ENCODE results near the gene CARM1. TPM values are rescaled to one million over a fixed set of nuclear protein-coding genes. Genes with fewer than 3 reads are reported as not detected.
"Not testable (repeated sequence)": the region's sequence is repeated elsewhere in the genome, so short reads cannot be mapped to it uniquely, and the experiment has no call there.

The CARM1 gene
- total and polyA plus RNA-seq, 2 donors = 19.1 to 55.7 TPM

GRCh38 chr19:10927730-10928562 is 56.6 kb downstream of the CARM1 start:
- 8% methylated on average over 47 of the region's 47 CpGs for WGBS
- no peak for DNase-seq (ENCODE audit: extremely low spot score)
- Histone ChIP-seq H3K4me1 (ENCODE audit: insufficient read depth) (peaks cover 2% of the 10 kb centered on the region), H3K27ac (ENCODE audit: low read depth) (peak overlapping the region; percentile 61), H3K4me3 (ENCODE audit: low read depth, low read length) (peak overlapping the region; percentile 94), H3K36me3 (ENCODE audit: insufficient read depth) (peaks cover 3% of the 10 kb centered on the region)

GRCh38 chr19:10928563-10929401 is 57.4 kb downstream of the CARM1 start, which contains the start of the genes TIMM29 and YIPF2:
TIMM29 (plus strand) TSS chr19:10928811; CDS start chr19:10928823, 12 bp downstream.
YIPF2 (minus strand) TSS chr19:10928639; CDS start chr19:10928410, 229 bp downstream.
- H3K4me1 ChIP-seq (ENCODE audit: insufficient read depth) = peaks cover 2% of the 10 kb centered on the region
- H3K36me3 ChIP-seq (ENCODE audit: insufficient read depth) = no peaks in the 10 kb centered on the region

DNA sequence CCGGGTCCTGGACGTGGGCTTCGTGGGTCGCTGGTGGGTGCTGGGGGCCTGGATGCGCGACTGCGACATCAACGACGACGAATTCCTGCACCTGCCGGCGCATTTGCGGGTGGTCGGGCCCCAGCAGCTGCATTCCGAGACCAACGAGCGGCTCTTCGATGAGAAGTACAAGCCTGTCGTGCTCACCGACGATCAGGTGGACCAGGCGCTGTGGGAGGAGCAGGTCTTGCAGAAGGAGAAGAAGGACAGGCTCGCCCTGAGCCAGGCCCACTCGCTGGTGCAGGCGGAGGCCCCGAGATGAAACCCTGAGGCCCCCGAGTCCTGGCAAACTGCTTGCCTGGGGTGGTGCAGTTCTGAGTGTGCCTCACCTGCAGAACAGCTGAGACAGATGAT is 58.0 kb downstream of the CARM1 start:
- no peaks in the 10 kb centered on the region for H3K36me3 ChIP-seq (ENCODE audit: insufficient read depth)
- WGBS = 8% methylated on average over 27 of the region's 27 CpGs
- DNase-seq (ENCODE audit: extremely low spot score) = no peak
- peaks cover 2% of the 10 kb centered on the region for H3K4me1 ChIP-seq (ENCODE audit: insufficient read depth)
- no peak overlapping the region for H3K27ac ChIP-seq (ENCODE audit: low read depth)
- peak overlapping the region; percentile 94 for H3K4me3 ChIP-seq (ENCODE audit: low read depth, low read length)

More at GRCh38 chr19:10928563-10929401, 57.4 kb downstream of the CARM1 start, which contains the start of the genes TIMM29 and YIPF2:
- WGBS = under 1% methylated on average over 96 of the region's 96 CpGs
- Histone ChIP-seq H3K27ac (ENCODE audit: low read depth) (peak within 1 kb of the TSS; percentile 63), H3K4me3 (ENCODE audit: low read depth, low read length) (peak within 1 kb of the TSS; percentile 94)
- peak; percentile 99 for DNase-seq (ENCODE audit: extremely low spot score)

- no peaks in the 10 kb centered on the region for H3K36me3 ChIP-seq (ENCODE audit: insufficient read depth)
- no peak overlapping the region for H3K4me3 ChIP-seq (ENCODE audit: low read depth, low read length)
- H3K27ac ChIP-seq (ENCODE audit: low read depth) = no peak overlapping the region
- DNase-seq (ENCODE audit: extremely low spot score) = no peak
- WGBS = 92% methylated on average over 9 of the region's 9 CpGs
- no peaks in the 10 kb centered on the region for H3K4me1 ChIP-seq (ENCODE audit: insufficient read depth)
Observed at GRCh38 chr19:10935371-10936059, 64.2 kb downstream of the CARM1 start.

DNA sequence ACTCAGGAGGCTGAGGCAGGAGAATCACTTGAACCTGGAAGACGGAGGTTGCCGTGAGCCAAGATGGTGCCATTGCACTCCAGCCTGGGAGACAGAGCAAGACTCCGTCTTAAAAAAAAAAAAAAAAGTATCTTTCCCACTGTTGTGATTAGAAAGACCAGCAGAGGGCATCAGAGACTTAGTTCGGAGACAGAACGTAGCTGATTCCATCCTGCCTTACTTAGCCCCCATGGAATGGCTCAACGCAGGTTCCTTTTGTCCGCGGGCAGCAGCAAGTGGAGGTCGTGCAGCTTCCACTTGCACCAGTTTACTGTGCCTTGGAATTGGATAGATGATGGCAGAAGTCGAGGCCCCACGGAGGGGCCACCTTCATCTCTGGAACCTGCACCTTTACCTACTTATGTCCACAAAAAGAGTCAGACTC is 65.3 kb downstream of the CARM1 start:
- H3K4me3 ChIP-seq (ENCODE audit: low read depth, low read length) = no peak overlapping the region
- no peaks in the 10 kb centered on the region for H3K4me1 ChIP-seq (ENCODE audit: insufficient read depth)
- H3K36me3 ChIP-seq (ENCODE audit: insufficient read depth) = no peaks in the 10 kb centered on the region
- 4% methylated on average over 11 of the region's 11 CpGs for WGBS
- no peak overlapping the region for H3K27ac ChIP-seq (ENCODE audit: low read depth)
- peak; percentile 53 for DNase-seq (ENCODE audit: extremely low spot score)

- 83% methylated on average over 14 of the region's 14 CpGs for WGBS
- H3K4me1 ChIP-seq (ENCODE audit: insufficient read depth); DNase-seq (ENCODE audit: extremely low spot score); H3K4me3 ChIP-seq (ENCODE audit: low read depth, low read length); H3K27ac ChIP-seq (ENCODE audit: low read depth); H3K36me3 ChIP-seq (ENCODE audit: insufficient read depth): not testable (repeated sequence)
Observed at GRCh38 chr19:10941649-10942048, 70.3 kb downstream of the CARM1 start.

DNA sequence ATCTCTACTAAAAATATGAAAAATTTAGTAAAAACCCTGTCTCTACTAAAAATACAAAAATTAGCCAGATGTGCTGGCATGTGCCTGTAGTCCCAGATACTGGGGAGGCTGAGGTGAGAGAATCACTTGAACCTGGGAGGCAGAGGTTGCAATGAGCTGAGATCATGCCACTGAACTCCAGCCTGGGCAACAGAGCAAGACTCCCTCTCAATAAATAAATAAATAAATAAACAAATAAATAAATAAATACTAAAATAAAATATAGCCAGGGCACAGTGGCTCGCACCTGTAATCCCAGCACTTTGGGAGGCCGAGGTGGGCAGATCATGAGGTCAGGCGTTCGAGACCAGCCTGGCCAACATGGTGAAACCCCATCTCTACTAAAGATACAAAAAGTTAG is 72.1 kb downstream of the CARM1 start:
- not testable (repeated sequence) for H3K4me3 ChIP-seq (ENCODE audit: low read depth, low read length); H3K36me3 ChIP-seq (ENCODE audit: insufficient read depth); DNase-seq (ENCODE audit: extremely low spot score); H3K4me1 ChIP-seq (ENCODE audit: insufficient read depth); H3K27ac ChIP-seq (ENCODE audit: low read depth)
- 93% methylated on average over 4 of the region's 4 CpGs for WGBS

DNA sequence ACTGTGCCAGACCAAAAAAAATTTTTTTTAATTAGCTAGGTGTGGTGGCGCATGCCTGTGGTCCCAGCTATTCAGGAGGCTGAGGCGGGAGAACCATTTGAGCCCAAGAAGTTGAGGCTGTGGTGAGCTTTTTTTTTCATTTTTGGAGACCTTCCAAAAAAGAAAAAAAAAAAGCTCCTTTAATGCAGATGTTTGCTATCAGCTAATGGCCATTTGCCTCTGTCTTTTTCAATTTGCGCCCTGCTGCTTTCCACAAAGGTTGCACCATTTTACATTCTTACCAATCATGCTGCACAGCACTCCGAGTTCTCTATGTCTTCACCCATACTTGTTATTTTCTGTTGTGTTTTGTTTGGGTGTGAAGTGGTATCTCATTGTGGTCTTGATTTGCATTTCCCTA is 73.9 kb downstream of the CARM1 start:
- no peak overlapping the region for H3K4me3 ChIP-seq (ENCODE audit: low read depth, low read length)
- WGBS = 86% methylated on average over 4 of the region's 4 CpGs
- no peaks in the 10 kb centered on the region for H3K36me3 ChIP-seq (ENCODE audit: insufficient read depth)
- no peak overlapping the region for H3K27ac ChIP-seq (ENCODE audit: low read depth)
- no peak for DNase-seq (ENCODE audit: extremely low spot score)
- no peaks in the 10 kb centered on the region for H3K4me1 ChIP-seq (ENCODE audit: insufficient read depth)

DNA sequence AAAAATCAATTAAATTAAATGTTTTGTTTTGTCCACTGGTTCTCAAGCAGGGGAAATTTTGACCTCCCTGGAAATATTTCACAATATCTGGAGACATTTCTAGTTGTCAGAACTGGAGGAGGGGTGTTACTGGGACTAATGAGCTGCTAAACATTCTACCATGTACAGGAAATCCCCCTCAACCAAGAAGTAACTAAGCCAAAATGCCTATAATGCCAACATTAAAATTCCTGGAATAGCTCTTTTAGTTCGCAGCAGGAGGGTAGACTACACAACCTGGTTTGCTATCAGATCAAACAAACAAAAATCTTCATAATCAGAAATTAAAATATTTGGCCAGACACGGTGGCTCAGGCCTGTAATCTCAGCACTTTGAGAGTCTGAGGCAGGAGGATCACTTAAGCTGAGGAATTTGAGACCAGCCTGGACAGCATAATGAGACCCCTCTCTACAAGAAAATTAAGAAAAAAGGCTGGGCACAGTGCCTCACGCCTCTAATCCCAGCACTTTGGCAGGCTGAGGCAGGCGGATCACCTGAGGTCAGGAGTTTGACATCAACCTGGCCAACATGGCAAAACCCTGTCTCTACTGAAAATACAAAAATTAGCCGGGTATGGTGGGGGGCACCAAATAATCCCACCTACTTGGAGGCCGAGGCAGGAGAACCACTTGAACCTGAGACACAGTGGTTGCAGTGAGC is 75.8 kb downstream of the CARM1 start:
- Histone ChIP-seq H3K4me1 (ENCODE audit: insufficient read depth) (no peaks in the 10 kb centered on the region), H3K36me3 (ENCODE audit: insufficient read depth) (no peaks in the 10 kb centered on the region), H3K4me3 (ENCODE audit: low read depth, low read length) (no peak overlapping the region), H3K27ac (ENCODE audit: low read depth) (no peak overlapping the region)
- WGBS = 69% methylated on average over 6 of the region's 6 CpGs
- no peak for DNase-seq (ENCODE audit: extremely low spot score)

DNA sequence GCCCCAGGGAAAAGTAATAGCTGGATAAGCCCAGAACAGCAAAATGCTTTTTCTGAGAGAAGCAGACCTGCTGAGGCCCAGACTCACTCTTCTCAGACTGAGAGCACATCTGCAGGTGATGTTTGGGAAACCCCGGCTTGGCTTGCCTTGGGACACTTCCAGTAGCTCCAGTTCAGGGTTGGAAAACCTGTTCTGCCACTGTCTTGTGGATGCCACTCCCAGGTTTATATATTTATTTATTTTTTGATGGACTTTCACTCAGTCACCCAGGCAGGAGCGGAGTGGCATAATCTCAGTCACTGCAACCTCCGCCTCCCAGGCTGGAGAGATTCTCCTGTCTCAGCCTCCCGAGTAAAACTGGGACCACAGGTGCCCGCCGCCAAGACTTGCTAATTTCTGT is 81.5 kb downstream of the CARM1 start:
- no peak for DNase-seq (ENCODE audit: extremely low spot score)

GRCh38 chr19:10959277-10959968 is 88.1 kb downstream of the CARM1 start:
- not testable (repeated sequence) for H3K4me1 ChIP-seq (ENCODE audit: insufficient read depth); H3K36me3 ChIP-seq (ENCODE audit: insufficient read depth); H3K4me3 ChIP-seq (ENCODE audit: low read depth, low read length); DNase-seq (ENCODE audit: extremely low spot score); H3K27ac ChIP-seq (ENCODE audit: low read depth)
- 95% methylated on average over 19 of the region's 19 CpGs for WGBS

More for the DNA sequence above, 81.5 kb downstream of the CARM1 start:
- H3K4me3 ChIP-seq (ENCODE audit: low read depth, low read length) = no peak overlapping the region
- H3K27ac ChIP-seq (ENCODE audit: low read depth) = no peak overlapping the region
- no peaks in the 10 kb centered on the region for H3K4me1 ChIP-seq (ENCODE audit: insufficient read depth)
- WGBS = 91% methylated on average over 6 of the region's 6 CpGs
- H3K36me3 ChIP-seq (ENCODE audit: insufficient read depth) = no peaks in the 10 kb centered on the region

DNA sequence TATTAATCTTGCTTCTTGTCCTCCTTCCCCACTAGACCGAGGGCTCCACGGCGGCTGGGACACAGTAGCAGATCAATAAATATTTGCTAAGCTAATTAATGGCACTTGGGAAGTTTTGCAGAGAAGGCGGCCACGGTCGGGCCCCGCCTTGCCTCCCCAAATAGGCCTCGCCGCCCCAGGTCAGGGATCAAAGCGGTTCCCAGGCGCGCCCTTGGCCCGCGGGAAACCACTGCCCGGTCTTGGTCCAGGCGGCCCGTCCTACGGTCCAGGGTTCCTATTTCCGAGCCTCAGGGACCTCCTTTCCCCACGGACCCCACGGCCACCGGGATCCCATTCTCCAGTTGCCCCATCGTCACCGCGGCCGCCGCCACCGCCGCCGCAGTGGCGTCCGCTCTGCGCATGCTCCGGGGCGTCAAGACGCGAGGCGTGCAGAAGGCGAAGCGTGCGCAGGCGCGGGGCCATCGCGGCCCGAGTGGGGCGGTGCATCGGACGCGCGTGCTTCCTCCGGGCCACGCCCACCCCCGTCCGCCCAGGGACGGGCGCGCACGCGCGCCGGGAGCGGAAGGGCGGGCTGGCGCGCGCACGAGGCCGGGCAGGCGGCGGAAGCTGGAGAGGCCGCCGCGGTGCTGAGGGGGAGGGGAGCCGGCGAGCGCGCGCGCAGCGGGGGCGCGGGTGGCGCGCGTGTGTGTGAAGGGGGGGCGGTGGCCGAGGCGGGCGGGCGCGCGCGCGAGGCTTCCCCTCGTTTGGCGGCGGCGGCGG is 89.1 kb downstream of the CARM1 start, which contains the start of gene SMARCA4:
TSS of gene SMARCA4 (plus strand) at position 717 of the 759 bp plus-strand sequence. CDS start 23,122 bp downstream, outside the sequence.
- Histone ChIP-seq H3K36me3 (ENCODE audit: insufficient read depth) (no peaks in the 10 kb centered on the region), H3K4me1 (ENCODE audit: insufficient read depth) (no peaks in the 10 kb centered on the region), H3K4me3 (ENCODE audit: low read depth, low read length) (peak within 1 kb of the TSS; percentile 93), H3K27ac (ENCODE audit: low read depth) (peak within 1 kb of the TSS; percentile 94)
- peak; percentile 86 for DNase-seq (ENCODE audit: extremely low spot score)
- under 1% methylated on average over 100 of the region's 100 CpGs for WGBS

All from urinary bladder (tissue), 4 donors.